ENCODE results near the gene HCK.

HCK gene

GRCh38 chr20:32130352-32130751 is 78.3 kb downstream of the HCK start:
- no peak overlapping the region for H3K4me3 ChIP-seq (ENCODE audit: low read length)
- TF ChIP-seq ZNF274 (IDR thresholded peaks at IDR 0.05; ENCODE audit: low read depth, low read length) = no peak

GRCh38 chr20:32130965-32131364 is 78.9 kb downstream of the HCK start:
- no peak overlapping the region for H3K4me3 ChIP-seq (ENCODE audit: low read length)
- TF ChIP-seq ZNF274 (IDR thresholded peaks at IDR 0.05; ENCODE audit: low read depth, low read length) = no peak

GRCh38 chr20:32132911-32133549 is 81.0 kb downstream of the HCK start:
- H3K4me3 ChIP-seq (ENCODE audit: low read length) = no peak overlapping the region; the same call in 1 of the 2 replicates

GRCh38 chr20:32134026-32134425 is 82.0 kb downstream of the HCK start:
- no peak for TF ChIP-seq ZNF274 (IDR thresholded peaks at IDR 0.05; ENCODE audit: low read depth, low read length)

More at GRCh38 chr20:32132911-32133549, 81.0 kb downstream of the HCK start:
- no peak for TF ChIP-seq ZNF274 (IDR thresholded peaks at IDR 0.05; ENCODE audit: low read depth, low read length)

GRCh38 chr20:32135983-32136515 is 84.0 kb downstream of the HCK start:
- no peak for TF ChIP-seq ZNF274 (IDR thresholded peaks at IDR 0.05; ENCODE audit: low read depth, low read length)
- no peak overlapping the region for H3K4me3 ChIP-seq (ENCODE audit: low read length)

More at GRCh38 chr20:32134026-32134425, 82.0 kb downstream of the HCK start:
- H3K4me3 ChIP-seq (ENCODE audit: low read length) = no peak overlapping the region

GRCh38 chr20:32138921-32139320 is 86.9 kb downstream of the HCK start:
- no peak for TF ChIP-seq ZNF274 (IDR thresholded peaks at IDR 0.05; ENCODE audit: low read depth, low read length)

GRCh38 chr20:32139947-32140346 is 87.9 kb downstream of the HCK start:
- no peak for TF ChIP-seq ZNF274 (IDR thresholded peaks at IDR 0.05; ENCODE audit: low read depth, low read length)
- no peak overlapping the region for H3K4me3 ChIP-seq (ENCODE audit: low read length)

More at GRCh38 chr20:32138921-32139320, 86.9 kb downstream of the HCK start:
- no peak overlapping the region for H3K4me3 ChIP-seq (ENCODE audit: low read length)

GRCh38 chr20:32140603-32141002 is 88.6 kb downstream of the HCK start:
- H3K4me3 ChIP-seq (ENCODE audit: low read length) = no peak overlapping the region
- no peak for TF ChIP-seq ZNF274 (IDR thresholded peaks at IDR 0.05; ENCODE audit: low read depth, low read length)

GRCh38 chr20:32141465-32141980 is 89.5 kb downstream of the HCK start:
- no peak overlapping the region for H3K4me3 ChIP-seq (ENCODE audit: low read length)
- no peak for TF ChIP-seq ZNF274 (IDR thresholded peaks at IDR 0.05; ENCODE audit: low read depth, low read length)

GRCh38 chr20:32142088-32142487 is 90.0 kb downstream of the HCK start:
- no peak overlapping the region for H3K4me3 ChIP-seq (ENCODE audit: low read length)
- TF ChIP-seq ZNF274 (IDR thresholded peaks at IDR 0.05; ENCODE audit: low read depth, low read length) = no peak

GRCh38 chr20:32142991-32143390 is 90.9 kb downstream of the HCK start:
- H3K4me3 ChIP-seq (ENCODE audit: low read length) = no peak overlapping the region
- no peak for TF ChIP-seq ZNF274 (IDR thresholded peaks at IDR 0.05; ENCODE audit: low read depth, low read length)

GRCh38 chr20:32144898-32145662 is 93.0 kb downstream of the HCK start:
- TF ChIP-seq ZNF274 (IDR thresholded peaks at IDR 0.05; ENCODE audit: low read depth, low read length) = no peak
- H3K4me3 ChIP-seq (ENCODE audit: low read length) = no peak overlapping the region

- no peak overlapping the region for H3K4me3 ChIP-seq (ENCODE audit: low read length)
- no peak for TF ChIP-seq ZNF274 (IDR thresholded peaks at IDR 0.05; ENCODE audit: low read depth, low read length)
These were observed 97.6 kb downstream of the HCK start for GRCh38 chr20:32149566-32150170.

- no peak for TF ChIP-seq ZNF274 (IDR thresholded peaks at IDR 0.05; ENCODE audit: low read depth, low read length)
- no peak overlapping the region for H3K4me3 ChIP-seq (ENCODE audit: low read length)
These were observed 98.3 kb downstream of the HCK start for GRCh38 chr20:32150291-32150848.

All from GM08714 (cell line).